GM18498 (cell line): ENCODE data around the gene INHA.

Experiments used
- ATAC-seq: cut with Tn5 transposase; IDR thresholded peaks from one replicate; pipeline ENCODE4 v1.9.1; 2021; ENCODE audit warnings: mild to moderate bottlenecking, moderate library complexity; ENCODE audit not compliant: unreplicated experiment

Gene INHA, protein sequence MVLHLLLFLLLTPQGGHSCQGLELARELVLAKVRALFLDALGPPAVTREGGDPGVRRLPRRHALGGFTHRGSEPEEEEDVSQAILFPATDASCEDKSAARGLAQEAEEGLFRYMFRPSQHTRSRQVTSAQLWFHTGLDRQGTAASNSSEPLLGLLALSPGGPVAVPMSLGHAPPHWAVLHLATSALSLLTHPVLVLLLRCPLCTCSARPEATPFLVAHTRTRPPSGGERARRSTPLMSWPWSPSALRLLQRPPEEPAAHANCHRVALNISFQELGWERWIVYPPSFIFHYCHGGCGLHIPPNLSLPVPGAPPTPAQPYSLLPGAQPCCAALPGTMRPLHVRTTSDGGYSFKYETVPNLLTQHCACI

DNA sequence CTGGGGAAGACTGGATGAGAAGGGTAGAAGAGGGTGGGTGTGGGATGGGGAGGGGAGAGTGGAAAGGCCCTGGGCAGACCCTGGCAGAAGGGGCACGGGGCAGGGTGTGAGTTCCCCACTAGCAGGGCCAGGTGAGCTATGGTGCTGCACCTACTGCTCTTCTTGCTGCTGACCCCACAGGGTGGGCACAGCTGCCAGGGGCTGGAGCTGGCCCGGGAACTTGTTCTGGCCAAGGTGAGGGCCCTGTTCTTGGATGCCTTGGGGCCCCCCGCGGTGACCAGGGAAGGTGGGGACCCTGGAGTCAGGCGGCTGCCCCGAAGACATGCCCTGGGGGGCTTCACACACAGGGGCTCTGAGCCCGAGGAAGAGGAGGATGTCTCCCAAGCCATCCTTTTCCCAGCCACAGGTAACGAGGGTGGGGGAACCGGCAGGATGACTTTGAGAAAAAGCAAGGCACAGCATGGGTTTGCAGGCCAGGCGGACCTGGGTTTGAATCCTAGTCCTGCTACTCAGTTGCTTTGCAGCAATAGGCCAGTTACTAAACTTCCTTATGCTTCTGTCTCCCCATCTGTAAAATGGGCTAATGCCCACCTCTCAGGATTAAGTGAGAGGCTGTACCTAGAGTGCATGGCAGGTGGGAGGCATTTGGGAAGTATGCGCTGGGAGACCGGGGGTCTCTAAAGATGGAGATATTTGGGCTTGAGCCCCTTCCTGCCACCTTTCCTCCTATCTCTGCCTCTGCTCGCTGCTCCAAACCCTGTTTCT, at the start of gene INHA:
TSS of gene INHA (plus strand) at position 74 of the 765 bp plus-strand sequence. CDS start at position 139, 65 bp downstream.
- ATAC-seq: no peak

DNA sequence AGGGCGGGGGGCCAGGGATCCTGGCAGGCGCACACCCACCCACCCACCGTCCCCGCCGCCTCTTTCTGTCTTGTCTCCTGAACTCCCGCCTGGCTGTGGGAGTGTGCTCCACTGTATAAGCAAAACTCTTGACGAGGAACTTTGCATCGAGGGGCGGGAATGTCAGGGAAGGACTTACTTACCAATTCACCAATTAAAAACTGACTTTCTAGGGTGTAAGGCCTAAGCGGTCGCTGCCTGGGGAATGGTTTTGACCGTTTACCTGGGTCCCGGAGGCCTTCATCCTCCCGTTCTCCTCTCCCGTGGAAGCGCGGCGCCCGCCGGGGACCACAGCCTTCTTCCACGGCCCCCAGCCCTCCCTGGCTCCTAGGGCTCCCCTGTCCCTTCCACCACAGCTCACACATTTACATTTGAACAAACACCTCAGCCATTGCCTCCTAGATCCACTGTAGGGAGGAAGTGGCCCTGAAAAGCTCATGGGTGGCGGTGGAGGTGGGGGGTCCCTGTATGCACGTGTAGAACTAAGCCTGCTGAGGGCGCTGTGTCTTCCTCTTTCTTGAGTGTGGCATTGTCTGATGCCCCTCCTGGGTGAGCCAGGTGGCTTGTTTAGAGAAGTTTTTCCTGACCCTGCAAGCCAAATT, 49.0 kb upstream of the INHA start:
- ATAC-seq: no peak

DNA sequence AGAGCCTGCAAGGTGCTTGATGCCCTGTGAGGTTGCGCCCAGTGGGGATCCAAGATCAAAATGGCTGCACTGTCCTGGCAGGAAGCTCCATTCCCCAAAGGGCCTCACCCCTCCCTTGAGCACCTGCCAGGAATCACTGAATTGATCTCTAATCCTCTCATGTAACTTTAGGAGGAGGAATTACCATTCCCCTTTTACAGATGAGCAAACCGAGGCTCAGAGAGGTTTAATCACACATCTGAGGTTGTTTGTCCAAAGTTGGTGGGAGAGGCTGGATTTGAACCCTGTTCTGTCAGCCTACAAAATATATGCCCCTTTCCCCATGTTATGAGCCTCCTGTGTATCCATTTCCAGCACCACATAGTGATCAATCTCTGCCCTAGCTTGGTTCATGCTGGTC, 47.3 kb upstream of the INHA start:
- no peak for ATAC-seq

DNA sequence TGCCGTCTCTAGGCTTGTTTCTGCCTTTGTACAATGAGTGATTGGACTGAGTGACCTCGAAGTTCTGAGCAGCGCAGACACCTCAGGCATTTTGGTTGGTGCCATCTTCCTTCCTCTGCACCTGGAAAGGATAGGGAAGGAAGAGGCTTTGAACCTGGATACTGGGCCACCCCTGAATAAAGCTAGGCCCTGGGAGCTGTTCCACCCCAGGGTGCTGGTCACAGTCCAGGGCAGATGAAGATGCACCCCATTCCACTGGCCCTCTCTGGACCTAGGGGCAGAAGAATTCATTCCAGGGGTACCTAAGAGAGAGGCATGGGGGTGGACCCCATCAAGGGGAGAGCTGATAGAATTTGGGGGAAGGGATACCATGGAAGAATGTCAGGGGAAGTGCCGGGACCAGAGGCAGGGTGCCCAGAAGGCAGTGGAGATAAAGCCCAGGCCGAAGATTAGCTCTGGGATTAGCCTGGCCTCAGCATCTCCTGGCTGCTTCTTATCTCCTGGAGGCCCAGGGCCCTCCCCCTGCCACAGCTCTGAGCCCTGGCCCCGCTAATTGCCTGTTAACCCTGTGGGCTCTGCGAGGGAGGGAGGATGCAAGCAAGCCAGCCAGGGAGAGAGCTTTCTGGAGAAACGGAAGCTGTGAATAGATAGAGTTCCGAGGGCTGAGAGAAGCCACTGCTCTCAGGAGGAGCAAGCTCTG, 46.4 kb upstream of the INHA start:
- ATAC-seq: no peak

DNA sequence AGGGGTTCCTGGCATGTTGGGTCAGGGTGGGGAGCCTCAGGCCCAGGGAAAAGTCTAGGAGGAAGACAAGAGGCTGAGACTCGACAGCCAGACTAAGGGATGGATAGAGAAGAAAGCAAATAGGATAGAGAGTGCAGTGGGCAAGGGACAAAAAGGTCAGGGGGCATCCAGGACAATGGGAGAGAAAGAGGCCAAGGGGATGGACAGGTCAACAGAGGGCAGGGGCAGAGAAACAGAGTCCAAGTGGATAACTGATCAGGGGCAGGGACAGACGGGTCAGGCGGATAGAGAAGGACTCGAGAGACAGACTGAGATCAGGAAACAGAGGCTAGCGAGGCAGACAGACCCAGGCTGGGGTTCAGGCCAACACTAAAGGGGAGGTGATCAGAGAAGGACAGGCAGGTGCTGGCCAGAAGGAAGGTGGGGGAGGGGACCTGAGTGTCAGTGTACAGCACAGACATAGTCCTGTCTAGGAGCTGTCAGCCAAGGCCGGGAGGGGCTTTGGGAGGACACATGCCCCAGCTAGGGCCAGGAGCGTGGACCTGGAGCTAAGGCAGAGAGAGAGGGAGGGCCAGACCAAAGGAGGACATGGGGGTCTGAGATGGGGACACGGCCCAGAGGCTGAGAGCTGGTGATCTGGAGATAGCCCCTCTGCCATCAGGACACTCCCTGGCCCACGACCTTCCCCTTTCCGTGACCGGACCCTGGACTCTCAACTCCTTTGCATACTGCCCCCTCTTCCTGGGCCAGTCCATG, 45.6 kb upstream of the INHA start:
- ATAC-seq: no peak

DNA sequence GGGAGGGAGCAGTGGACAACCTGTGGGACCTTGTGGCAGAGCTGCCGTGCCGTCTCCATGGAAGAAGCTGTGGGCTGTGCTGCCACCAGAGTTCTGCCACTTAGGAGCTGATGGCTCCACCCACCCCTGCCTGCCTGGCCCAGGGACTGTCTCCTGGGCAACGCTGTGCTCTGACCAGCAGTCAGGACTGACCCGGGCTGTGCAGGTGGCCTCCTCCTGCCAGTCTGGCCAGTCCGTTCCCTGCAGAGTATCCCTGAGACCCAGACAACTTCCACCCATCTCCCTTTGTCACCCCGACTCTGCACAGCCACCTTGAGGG, 45.1 kb upstream of the INHA start:
- ATAC-seq: no peak

DNA sequence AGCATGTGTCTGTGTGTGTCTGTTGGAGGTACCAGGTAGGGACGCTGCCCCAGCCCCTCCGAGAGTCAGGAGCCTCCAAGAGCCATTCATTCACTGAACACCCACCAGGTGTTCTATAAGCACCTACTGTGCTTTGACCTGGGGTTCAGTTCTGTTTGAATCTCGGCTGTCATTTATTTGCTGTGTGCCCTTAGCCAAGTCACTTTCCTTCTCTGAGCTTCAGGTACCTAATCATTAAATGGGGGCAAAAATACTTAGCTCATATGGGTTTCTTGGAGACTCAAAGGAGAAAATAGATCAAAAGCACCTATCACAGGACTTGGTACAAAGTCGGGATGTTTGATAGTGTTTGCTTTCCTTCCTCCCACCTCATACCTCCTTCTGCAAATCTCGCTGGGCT, 44.6 kb upstream of the INHA start:
- ATAC-seq: no peak

DNA sequence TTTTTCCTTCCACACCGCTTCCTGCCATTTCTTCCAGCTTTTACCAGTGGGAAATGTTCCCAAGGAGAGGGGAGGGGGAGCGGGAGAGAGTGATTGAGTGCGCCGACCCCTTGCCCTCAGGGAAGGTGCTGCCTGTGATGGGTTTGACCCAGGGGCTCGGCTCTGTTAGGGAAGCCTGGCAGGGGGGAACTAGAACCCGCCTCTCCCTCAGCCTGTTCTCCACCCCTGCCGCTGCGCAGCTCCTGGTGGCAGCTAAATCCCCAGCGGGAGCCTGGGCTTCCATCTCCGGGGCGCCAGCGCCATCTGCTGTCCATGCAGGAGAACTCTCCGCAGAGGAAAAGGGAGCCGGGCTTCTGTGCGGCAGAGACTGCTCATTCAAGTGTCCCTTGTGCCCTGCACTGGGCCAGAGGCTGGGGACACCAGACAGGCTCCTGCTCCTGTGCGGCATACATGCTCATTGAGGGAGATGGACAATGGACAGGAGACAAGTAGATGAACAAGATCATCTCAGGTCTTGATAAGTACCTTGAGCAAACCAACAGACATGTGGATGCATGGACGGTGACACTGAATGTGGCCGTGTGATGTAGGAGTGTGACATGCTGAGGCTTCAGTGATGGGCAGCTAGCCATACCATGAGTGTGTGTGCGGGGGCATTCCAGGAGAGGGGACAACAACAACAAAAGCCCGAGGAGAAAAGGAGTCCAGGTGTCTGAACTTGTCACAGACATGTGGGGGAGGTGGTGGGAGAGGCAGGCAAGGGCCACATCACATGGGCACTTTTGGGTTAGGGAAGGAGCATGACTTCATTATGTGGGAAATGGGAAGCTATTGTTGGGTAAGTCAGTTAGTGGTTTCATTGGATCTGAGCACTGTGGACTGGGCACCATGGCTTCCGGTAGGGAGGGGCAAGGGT, 41.8 kb upstream of the INHA start:
- ATAC-seq: peak; percentile 88

DNA sequence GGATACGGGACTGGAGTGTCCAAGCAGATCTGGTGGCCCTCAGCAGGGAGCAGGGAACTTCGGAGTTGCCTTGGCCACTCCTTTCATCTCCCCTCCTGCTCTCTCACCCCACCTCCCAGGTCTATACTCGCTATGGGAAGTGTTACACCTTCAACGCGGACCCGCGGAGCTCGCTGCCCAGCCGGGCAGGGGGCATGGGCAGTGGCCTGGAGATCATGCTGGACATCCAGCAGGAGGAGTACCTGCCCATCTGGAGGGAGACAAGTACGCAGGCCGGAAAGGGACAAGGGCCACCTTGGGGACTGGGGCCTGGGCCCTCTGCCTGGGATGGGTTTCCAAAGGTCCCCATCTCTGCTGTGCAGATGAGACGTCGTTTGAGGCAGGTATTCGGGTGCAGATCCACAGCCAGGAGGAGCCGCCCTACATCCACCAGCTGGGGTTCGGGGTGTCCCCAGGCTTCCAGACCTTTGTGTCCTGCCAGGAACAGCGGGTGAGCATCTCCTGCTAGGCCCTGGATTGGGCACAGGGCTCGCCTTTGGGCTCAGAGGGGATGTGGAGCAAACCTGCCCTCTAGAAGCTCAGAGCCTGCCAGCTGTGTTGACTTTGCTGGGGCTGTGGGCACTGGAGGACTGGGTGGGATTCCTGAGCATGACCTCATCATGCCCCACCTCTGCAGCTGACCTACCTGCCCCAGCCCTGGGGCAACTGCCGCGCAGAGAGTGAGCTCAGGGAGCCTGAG, 40.3 kb upstream of the INHA start:
- ATAC-seq: no peak

DNA sequence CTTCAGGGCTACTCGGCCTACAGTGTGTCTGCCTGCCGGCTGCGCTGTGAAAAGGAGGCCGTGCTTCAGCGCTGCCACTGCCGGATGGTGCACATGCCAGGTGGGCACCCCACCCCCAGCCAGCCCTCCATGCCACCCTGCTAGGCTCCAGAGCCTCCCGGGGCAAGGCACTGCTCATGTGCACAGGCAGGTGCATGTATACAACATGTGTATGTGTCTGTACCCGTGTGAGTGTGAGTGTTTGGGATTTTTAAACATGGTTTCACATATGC, 39.8 kb upstream of the INHA start:
- no peak for ATAC-seq

DNA sequence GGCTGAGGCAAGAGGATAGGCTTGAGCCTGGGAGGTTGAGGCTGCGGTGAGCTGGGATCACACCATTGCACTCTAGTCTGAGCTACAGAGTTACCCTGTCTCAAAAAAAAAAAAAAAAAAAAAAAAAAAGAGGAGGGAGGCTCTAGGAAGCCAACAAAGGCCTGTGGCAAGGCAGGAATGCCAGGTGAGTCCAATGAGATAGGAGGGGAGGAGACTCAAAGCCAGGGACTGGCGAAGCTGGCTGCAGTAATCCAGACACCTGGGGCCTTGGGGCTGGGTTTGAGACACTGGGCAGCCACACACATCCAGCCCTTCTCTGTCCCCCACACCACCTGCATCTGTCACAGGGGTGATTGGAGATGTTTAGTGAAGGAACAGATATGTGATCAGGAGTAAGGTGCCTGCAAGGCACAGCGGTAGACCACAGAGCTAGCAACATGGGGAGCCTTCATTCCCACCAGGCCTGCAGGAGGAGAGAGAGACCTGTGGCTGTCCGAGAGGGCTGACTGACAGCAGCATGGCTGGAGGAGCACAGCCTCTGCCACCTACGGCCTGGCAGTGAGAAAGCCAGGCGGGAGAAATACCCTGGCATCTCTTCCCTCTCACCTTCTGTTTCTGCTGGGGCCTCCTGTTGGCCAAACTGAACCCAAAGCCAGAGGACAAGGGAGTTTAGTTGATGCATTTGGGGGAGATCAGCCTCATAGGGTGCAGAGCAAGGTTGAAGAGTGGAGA, 38.0 kb upstream of the INHA start:
- no peak for ATAC-seq

DNA sequence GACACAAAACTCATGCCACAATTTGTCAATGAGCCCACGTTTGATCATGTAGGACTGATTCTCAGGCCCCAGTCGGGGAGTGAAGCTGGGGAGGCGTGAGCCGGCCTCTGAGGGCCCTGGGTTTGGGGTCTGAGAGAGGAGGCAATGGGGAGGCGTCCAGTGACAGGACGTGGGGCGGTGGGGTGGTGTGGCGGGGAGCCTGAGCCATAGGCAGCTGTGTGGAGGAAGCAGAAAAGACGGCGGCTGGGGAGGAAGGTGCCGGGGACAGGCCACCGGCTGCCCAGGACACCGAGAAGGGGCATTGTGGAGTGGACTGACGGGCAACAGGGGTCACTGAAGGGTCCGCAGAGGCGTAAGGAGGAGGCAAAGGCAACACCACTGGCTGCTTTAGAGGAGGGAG, 35.7 kb upstream of the INHA start:
- ATAC-seq: no peak

DNA sequence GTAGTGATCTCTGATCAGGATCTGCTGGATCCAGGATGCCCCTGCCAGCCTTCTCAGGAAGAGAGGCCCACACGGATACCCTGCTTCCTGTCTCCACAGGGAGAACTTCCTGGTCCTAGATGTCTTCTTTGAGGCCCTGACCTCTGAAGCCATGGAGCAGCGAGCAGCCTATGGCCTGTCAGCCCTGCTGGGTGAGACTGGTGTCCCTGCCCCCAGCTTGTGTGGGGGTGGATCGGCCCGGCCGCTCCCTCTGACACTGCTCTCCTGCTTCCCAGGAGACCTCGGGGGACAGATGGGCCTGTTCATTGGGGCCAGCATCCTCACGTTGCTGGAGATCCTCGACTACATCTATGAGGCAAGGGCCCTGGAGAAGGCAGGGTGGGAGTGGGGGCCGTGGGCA, 35.1 kb upstream of the INHA start:
- no peak for ATAC-seq

DNA sequence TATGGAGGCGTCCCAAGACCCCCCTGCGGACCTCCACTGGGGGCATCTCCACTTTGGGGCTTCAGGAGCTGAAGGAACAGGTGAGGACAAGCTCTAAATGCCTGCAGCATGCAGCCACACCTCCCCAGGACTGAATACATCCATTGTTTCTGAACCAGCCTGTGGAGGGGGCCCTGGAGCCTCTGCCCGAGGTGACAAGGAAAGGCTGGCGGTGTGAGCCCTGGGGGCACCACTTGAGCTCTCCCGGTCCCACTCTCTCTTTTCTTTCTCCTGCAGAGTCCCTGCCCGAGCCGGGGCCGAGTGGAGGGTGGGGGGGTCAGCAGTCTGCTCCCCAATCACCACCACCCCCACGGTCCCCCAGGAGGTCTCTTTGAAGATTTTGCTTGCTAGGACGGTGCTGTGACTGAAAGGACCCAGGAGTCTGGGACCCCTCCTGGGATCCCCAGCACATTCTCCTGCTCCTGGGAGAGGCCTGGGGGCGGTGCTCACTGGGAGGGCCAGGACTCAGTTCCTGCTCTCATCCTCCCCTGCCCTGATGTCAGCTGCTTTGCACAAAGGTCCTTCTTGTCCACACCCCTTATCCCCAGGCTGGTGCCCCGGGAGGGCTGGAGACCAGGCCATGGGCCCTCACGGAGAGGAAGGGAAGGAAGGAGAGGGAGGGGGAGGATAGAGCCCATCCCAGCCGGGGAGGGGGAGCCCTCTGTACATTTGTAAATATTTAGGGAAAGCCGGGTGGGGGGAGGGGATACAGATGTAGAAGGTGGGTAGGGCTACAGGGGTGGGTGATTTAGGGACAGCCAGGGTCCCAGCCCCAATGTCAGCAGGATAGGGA, 34.2 kb upstream of the INHA start:
- ATAC-seq: no peak

DNA sequence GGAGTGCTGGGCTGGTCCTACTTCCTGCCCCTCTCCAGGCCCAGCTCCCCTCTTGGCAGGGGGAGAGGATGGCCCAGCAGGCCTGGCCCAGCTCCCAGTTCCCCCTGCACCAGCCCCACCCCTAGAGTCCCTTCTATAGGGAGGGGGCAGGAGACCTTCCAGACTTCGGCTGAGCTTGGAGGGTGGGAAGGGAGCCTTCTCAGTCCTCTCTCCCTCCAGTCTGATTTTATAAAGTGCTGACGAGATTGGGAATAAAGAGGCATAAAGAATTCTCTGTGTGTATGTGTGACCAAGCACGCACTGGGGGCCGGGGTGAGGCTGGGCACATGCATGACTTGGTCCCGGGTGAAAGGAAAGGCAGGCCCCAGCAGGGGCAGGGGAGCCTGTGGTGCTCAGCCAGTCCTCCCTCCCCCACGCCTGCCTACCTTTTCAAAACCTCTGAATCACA, 33.6 kb upstream of the INHA start:
- no peak for ATAC-seq

DNA sequence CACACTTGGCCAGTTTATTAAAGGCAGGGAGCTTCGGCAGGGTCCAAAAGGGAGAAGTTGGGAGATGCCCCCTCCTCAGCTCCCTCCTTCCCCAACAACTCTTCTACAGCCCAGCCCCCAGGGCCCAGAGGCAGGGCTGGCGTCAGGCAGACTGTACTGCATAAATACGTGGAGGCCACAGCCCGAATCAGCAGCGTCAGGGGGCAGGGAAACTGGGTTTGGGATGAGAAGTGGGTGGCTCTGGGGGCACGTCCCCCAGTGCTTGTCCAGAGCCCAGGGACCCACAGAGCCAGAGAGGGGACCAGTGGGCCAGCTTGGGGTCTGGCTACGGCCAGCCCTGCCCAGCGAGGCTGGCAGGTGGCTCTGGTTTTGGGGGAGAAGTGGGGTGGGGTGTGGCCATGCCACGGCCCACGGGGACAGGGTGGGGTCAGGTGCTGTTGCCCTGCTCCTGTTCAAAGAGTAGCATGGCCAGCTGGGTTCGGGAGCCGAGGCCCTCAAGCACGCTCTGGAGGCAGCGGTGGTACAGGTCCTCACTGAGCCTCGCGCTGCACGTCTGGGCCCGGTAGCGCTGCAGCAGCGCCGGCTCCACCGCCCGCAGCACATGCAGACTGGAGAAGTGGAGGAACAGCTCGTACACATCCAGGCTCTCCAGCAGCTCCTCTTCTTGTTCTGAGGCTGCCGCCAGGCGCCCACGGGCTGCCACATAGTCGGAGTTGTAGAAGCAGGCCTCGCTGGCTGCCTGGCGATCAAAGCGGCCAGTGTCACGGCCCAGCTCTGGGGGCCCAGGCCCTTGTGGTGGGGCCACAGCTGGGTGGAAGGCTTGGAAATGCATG, 32.9 kb upstream of the INHA start:
- ATAC-seq: no peak
